Activated CD8-positive, alpha-beta memory T cell treated with anti-CD3 and anti-CD28 coated beads, Interleukin-2, amount 50 U/mL, for 24 hours (primary cell): ENCODE measurements around the gene FILIP1L.
"Not testable (repeated sequence)": the region's sequence is repeated elsewhere in the genome, so short reads cannot be mapped to it uniquely, and the experiment has no call there.

Experiments
- DNase-seq: peaks from one replicate; pipeline ENCODE4 v3.0.0-alpha.2; 2020; ENCODE audit errors: extremely low read depth

FILIP1L gene

GRCh38 chr3:100073714-100074307, 40.5 kb downstream of the FILIP1L start:
- no peak for DNase-seq

- no peak for DNase-seq
These were observed 41.1 kb downstream of the FILIP1L start for GRCh38 chr3:100073049-100073713.

- no peak for DNase-seq
These were observed 41.8 kb downstream of the FILIP1L start for GRCh38 chr3:100072326-100073048.

- DNase-seq: no peak
These were observed 44.8 kb downstream of the FILIP1L start for GRCh38 chr3:100069472-100069871.

GRCh38 chr3:100068826-100069225, 45.5 kb downstream of the FILIP1L start:
- DNase-seq: peak; percentile 67

GRCh38 chr3:100067589-100067988, 46.7 kb downstream of the FILIP1L start:
- no peak for DNase-seq

GRCh38 chr3:100063929-100064461, 50.3 kb downstream of the FILIP1L start:
- no peak for DNase-seq

GRCh38 chr3:100062665-100063064, 51.6 kb downstream of the FILIP1L start:
- DNase-seq: no peak

- no peak for DNase-seq
These were observed 53.4 kb downstream of the FILIP1L start for GRCh38 chr3:100060685-100061484.

GRCh38 chr3:100059472-100059871, 54.8 kb downstream of the FILIP1L start:
- DNase-seq: no peak

GRCh38 chr3:100057716-100058575, 56.4 kb downstream of the FILIP1L start:
- no peak for DNase-seq

- DNase-seq: no peak
These were observed 60.2 kb downstream of the FILIP1L start for GRCh38 chr3:100053951-100054620.

GRCh38 chr3:100051513-100051912, 62.8 kb downstream of the FILIP1L start:
- not testable (repeated sequence) for DNase-seq

GRCh38 chr3:100048248-100048647, 66.1 kb downstream of the FILIP1L start:
- DNase-seq: no peak

GRCh38 chr3:100047455-100048141, 66.7 kb downstream of the FILIP1L start:
- peak; percentile 5 for DNase-seq

GRCh38 chr3:100046986-100047385, 67.3 kb downstream of the FILIP1L start:
- no peak for DNase-seq

- no peak for DNase-seq
These were observed 68.6 kb downstream of the FILIP1L start for GRCh38 chr3:100045696-100046095.

- DNase-seq: no peak
These were observed 69.9 kb downstream of the FILIP1L start for GRCh38 chr3:100044369-100044768.

- DNase-seq: no peak
These were observed 71.0 kb downstream of the FILIP1L start for GRCh38 chr3:100043271-100043670.
